22Rv1 (cell line): Measurements from ENCODE around the gene CDX1.

Source experiments
- CTCF ChIP-seq: fragments of 450-650 bp; IDR thresholded peaks from 2 replicates; pipeline ENCODE4 v1.5.1; 2017; ENCODE audit warnings: mild to moderate bottlenecking
- ZFX ChIP-seq: fragments of 450-650 bp; IDR thresholded peaks from 2 replicates; pipeline ENCODE4 v1.6.1; 2017; ENCODE audit warnings: antibody characterized with exemption, borderline replicate concordance

DNA sequence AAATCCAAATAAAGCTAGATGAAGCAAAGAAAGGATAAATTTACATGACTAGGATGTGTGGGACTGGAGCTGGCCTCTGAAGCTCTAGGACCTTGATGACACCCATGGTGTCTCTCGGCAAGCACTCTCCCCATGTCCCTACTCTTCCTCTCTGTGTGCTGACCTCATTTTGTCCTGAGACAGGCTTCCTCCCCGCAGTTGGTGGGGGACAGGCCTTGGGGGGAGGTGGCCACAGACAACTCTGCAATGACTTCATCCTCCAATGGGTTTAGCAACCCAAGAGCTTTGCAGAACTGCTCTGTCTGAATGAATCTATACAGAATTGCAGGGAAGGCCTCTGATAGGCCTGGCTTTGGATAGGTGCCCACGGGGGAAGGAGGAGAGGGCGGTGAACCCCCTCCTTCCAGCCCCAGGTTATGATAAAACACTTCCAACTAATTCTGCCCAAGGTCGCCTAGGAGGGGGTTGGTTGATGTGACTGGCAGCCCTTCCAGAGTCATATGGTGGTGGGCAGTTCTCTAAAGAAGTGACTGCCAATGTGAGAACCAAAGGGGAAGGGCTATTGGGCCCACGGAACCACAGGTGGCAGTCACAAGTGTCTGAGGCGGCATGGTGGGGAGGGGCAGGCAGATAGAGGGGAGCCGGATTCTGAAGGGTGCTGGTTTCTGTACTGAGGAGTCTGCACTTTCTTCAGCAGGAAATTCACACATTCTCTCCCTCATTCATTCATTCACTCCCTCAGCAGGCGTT is 29.3 kb downstream of the CDX1 start:
- TF ChIP-seq CTCF (no peak), ZFX (no peak)
